Smooth muscle cell (in vitro differentiated cells): ENCODE results near the gene SHANK1. TPM values are rescaled to one million over a fixed set of nuclear protein-coding genes. Genes with fewer than 3 reads are reported as not detected.

Source experiments
- DNase-seq: peaks from one replicate; lab custom pipeline; 2025; ENCODE audit not compliant: unreplicated experiment; lab: John Stamatoyannopoulos, UW
- H2AFZ ChIP-seq: fragments of 200-600 bp; sonication (generic); 2 replicates; pipeline ENCODE4 v1.6.0; 2016; ENCODE audit warnings: antibody characterized with exemption, low read depth, mild to moderate bottlenecking
- H3F3A ChIP-seq: fragments of 200-600 bp; sonication (generic); 2 replicates; pipeline ENCODE4 v1.6.0; 2017; ENCODE audit warnings: antibody characterized with exemption, low read depth
- H3K27ac ChIP-seq: fragments of 200-600 bp; sonication (generic); 2 replicates; pipeline ENCODE4 v1.5.1; 2016; ENCODE audit warnings: low read depth, mild to moderate bottlenecking
- H3K27me3 ChIP-seq: fragments of 200-600 bp; sonication (generic); 2 replicates; pipeline ENCODE4 v1.6.1; 2016; ENCODE audit warnings: low read depth, mild to moderate bottlenecking
- H3K36me3 ChIP-seq: fragments of 200-600 bp; sonication (generic); 2 replicates; pipeline ENCODE4 v1.5.1; 2016; ENCODE audit warnings: low read depth
- H3K4me1 ChIP-seq: fragments of 200-600 bp; sonication (generic); 2 replicates; pipeline ENCODE4 v1.5.1; 2016; ENCODE audit warnings: low read depth
- H3K4me2 ChIP-seq: fragments of 200-600 bp; sonication (generic); 2 replicates; pipeline ENCODE4 v1.6.0; 2016; ENCODE audit warnings: mild to moderate bottlenecking
- H3K4me3 ChIP-seq: fragments of 200-600 bp; sonication (generic); 2 replicates; pipeline ENCODE4 v1.5.1; 2016; ENCODE audit warnings: mild to moderate bottlenecking
- H3K79me2 ChIP-seq: fragments of 200-600 bp; sonication (generic); 2 replicates; pipeline ENCODE4 v1.6.0; 2016; ENCODE audit warnings: low read depth, mild to moderate bottlenecking
- H3K9ac ChIP-seq: fragments of 200-600 bp; sonication (generic); 2 replicates; pipeline ENCODE4 v1.6.0; 2016; ENCODE audit warnings: low read depth
- H3K9me3 ChIP-seq: fragments of 200-600 bp; sonication (generic); replicated peaks from 2 replicates; pipeline ENCODE4 v1.5.1; 2016; ENCODE audit warnings: low read depth
- H4K20me1 ChIP-seq: fragments of 200-600 bp; sonication (generic); 2 replicates; pipeline ENCODE4 v1.6.0; 2016; ENCODE audit warnings: low read depth
- CTCF ChIP-seq: fragments of 200-600 bp; sonication (generic); IDR thresholded peaks from 2 replicates; pipeline ENCODE4 v1.5.1; 2017; ENCODE audit warnings: borderline replicate concordance, mild to moderate bottlenecking, antibody characterized with exemption; ENCODE audit not compliant: insufficient read depth, poor library complexity, severe bottlenecking
- WGBS: methylation state at CpG from one replicate; pipeline ENCODE4 v1.1.7; 2016; ENCODE audit warnings: low lambda C conversion rate; 5-methylcytosine and 5-hydroxymethylcytosine counted together
- polyA plus RNA-seq: library from polyadenylated mRNA; unstranded; fragments of >200 nt; fragmentation: Nextera tagmentation; extraction: Ambion mirVana; gene quantifications from 2 replicates; pipeline ENCODE4 v1.2.1, GENCODE V29; 2016
- total RNA-seq: library from RNA; depleted of rRNA; stranded (reverse); fragments of >200 nt; gene quantifications from 2 replicates; pipeline ENCODE4 v1.2.3, GENCODE V29; 2014

SHANK1 gene
- total and polyA plus RNA-seq, 2 experiments from 2014 or later, result 1.0 to 4.1 TPM

- peaks cover 8% of the 10 kb centered on the region for H3K9me3 ChIP-seq
- no peak overlapping the region for H3K9ac ChIP-seq
- peaks cover 7% of the 10 kb centered on the region for H3K27me3 ChIP-seq
- no peak overlapping the region for H3K27ac ChIP-seq
- no peak overlapping the region for H3K4me3 ChIP-seq
- H4K20me1 ChIP-seq, result no peaks in the 10 kb centered on the region
- 84% methylated on average over 20 of the region's 20 CpGs for WGBS
- no peaks in the 10 kb centered on the region for H3K79me2 ChIP-seq
- no peak for DNase-seq
- no peaks in the 10 kb centered on the region for H3F3A ChIP-seq
- H3K4me2 ChIP-seq, result no peak overlapping the region
- no peaks in the 10 kb centered on the region for H3K4me1 ChIP-seq
- no peaks in the 10 kb centered on the region for H3K36me3 ChIP-seq
- no peak overlapping the region for H2AFZ ChIP-seq
- no peak for TF ChIP-seq CTCF
Measured at GRCh38 chr19:50632151-50632835, 87.3 kb downstream of the SHANK1 start.

- H3K36me3 ChIP-seq, result no peaks in the 10 kb centered on the region
- no peak overlapping the region for H3K9ac ChIP-seq
- no peak overlapping the region for H3K4me2 ChIP-seq
- no peak overlapping the region for H3K27ac ChIP-seq
- no peaks in the 10 kb centered on the region for H3K4me1 ChIP-seq
- WGBS, result 88% methylated on average over 13 of the region's 14 CpGs
- no peak for TF ChIP-seq CTCF
- H3K9me3 ChIP-seq, result peaks cover 8% of the 10 kb centered on the region
- H3K4me3 ChIP-seq, result no peak overlapping the region
- no peaks in the 10 kb centered on the region for H3K27me3 ChIP-seq
- H4K20me1 ChIP-seq, result no peaks in the 10 kb centered on the region
- H3F3A ChIP-seq, result no peaks in the 10 kb centered on the region
- no peak for DNase-seq
- no peak overlapping the region for H2AFZ ChIP-seq
- no peaks in the 10 kb centered on the region for H3K79me2 ChIP-seq
Measured at GRCh38 chr19:50629801-50630200, 89.8 kb downstream of the SHANK1 start.

GRCh38 chr19:50629194-50629593 lies 90.4 kb downstream of the SHANK1 start:
- no peak for DNase-seq
- Histone ChIP-seq H3K4me1 (no peaks in the 10 kb centered on the region), H3K27me3 (no peaks in the 10 kb centered on the region), H3K4me3 (no peak overlapping the region), H3K4me2 (no peak overlapping the region), H3F3A (no peaks in the 10 kb centered on the region), H3K27ac (no peak overlapping the region), H3K9me3 (peaks cover 8% of the 10 kb centered on the region), H4K20me1 (no peaks in the 10 kb centered on the region), H3K79me2 (no peaks in the 10 kb centered on the region), H2AFZ (no peak overlapping the region), H3K36me3 (no peaks in the 10 kb centered on the region), H3K9ac (no peak overlapping the region)
- WGBS, result 90% methylated on average over 5 of the region's 20 CpGs
- TF ChIP-seq CTCF, result no peak

GRCh38 chr19:50628551-50628950 lies 91.1 kb downstream of the SHANK1 start:
- H3K27me3 ChIP-seq, result no peaks in the 10 kb centered on the region
- no peak for DNase-seq
- WGBS, result 93% methylated on average over 7 of the region's 7 CpGs
- TF ChIP-seq CTCF, result no peak
- H3K27ac ChIP-seq, result no peak overlapping the region
- no peaks in the 10 kb centered on the region for H4K20me1 ChIP-seq
- H3K36me3 ChIP-seq, result no peaks in the 10 kb centered on the region
- no peak overlapping the region for H3K9ac ChIP-seq
- H3F3A ChIP-seq, result no peaks in the 10 kb centered on the region
- no peaks in the 10 kb centered on the region for H3K79me2 ChIP-seq
- no peak overlapping the region for H3K4me2 ChIP-seq
- no peaks in the 10 kb centered on the region for H3K4me1 ChIP-seq
- H3K4me3 ChIP-seq, result no peak overlapping the region
- peaks cover 1% of the 10 kb centered on the region for H3K9me3 ChIP-seq
- no peak overlapping the region for H2AFZ ChIP-seq
